SH-SY5Y (cell line): ENCODE results near the gene BPNT1.

Experiments used
- GATA2 ChIP-seq: IDR thresholded peaks from 2 replicates; pipeline ENCODE4 v1.6.1; 2011; ENCODE audit warnings: mild to moderate bottlenecking, low read depth, low read length
- GATA3 ChIP-seq: IDR thresholded peaks from 2 replicates; pipeline ENCODE4 v1.6.1; 2011; ENCODE audit warnings: low read depth, mild to moderate bottlenecking, low read length, moderate library complexity

DNA sequence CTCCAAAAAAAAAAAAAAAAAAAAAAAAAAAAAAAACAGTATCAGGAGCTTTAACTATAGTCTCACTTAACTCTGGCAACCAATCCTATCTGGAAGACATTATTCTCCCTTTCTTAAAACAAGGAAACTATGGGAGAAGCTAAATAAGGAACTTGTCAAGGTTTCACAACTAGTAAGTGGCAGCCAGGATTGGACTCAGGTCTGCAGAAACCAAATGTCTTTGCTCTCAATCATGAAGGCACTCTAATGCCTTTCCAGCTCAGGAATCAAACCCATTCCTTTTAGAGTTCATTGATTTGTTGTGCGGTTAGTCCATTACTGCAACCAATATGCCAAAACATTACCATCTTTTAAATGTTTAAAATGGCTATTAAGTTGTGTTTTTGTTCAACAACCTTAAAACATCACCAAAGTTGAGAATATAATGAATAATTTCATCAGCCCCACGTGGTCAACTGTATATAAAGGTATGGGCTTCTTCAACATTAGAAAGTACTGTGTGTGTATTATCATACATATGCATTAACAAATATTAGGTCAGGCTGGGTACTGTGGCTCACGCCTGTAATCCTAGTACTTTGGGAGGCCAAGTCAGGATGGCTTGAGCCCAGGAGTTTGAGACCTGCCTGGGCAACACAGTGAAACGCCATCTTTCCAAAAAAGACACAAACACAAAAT is 44.8 kb downstream of the BPNT1 start:
- TF ChIP-seq GATA3 (no peak), GATA2 (no peak)
